PC-3 (cell line): ENCODE measurements around the gene NUAK2. TPM values are rescaled to one million over a fixed set of nuclear protein-coding genes. Genes with fewer than 3 reads are reported as not detected.

Experiments
- ATAC-seq: fragments of 200-7000 bp; cut with Tn5 transposase; 2 replicates; pipeline ENCODE4 v1.9.1; 2020; ENCODE audit warnings: mild to moderate bottlenecking, moderate library complexity
- BruUV-seq: library from RNA; stranded (reverse); fragments of 400-500 nt; replicated peaks from 2 replicates; lab custom pipeline; 2021; lab: Mats Ljungman, UMichigan
- CTCF ChIA-PET: fragments of 300-600 bp; sonication (Branson Sonifier 250); formaldehyde crosslinking; loops from one replicate; lab custom pipeline; 2022; ENCODE audit warnings: antibody characterized with exemption; lab: Charles Lee
- POLR2A ChIA-PET: fragments of 300-600 bp; sonication (Branson Sonifier 250); formaldehyde crosslinking; loops from one replicate; lab custom pipeline; 2022; ENCODE audit warnings: antibody characterized with exemption; ENCODE audit not compliant: unreplicated experiment; lab: Charles Lee
- DNase-seq: peaks from one replicate; pipeline ENCODE4 v3.0.0-alpha.2; 2015
- H2AFZ ChIP-seq: fragments of 300-600 bp; sonication (generic); 2 replicates; pipeline ENCODE4 v1.6.0; 2016; ENCODE audit warnings: antibody characterized with exemption, low read length
- H3F3A ChIP-seq: fragments of 300-600 bp; sonication (generic); one replicate; pipeline ENCODE4 v1.6.0; 2017; ENCODE audit warnings: antibody characterized with exemption, low read length, control low read depth, mild to moderate bottlenecking; ENCODE audit not compliant: unreplicated experiment
- H3K27ac ChIP-seq: fragments of 300-600 bp; sonication (generic); 2 replicates; pipeline ENCODE4 v1.5.1; 2016; ENCODE audit warnings: mild to moderate bottlenecking, low read length
- H3K27me3 ChIP-seq: fragments of 300-600 bp; sonication (generic); 2 replicates; pipeline ENCODE4 v1.6.1; 2016; ENCODE audit warnings: low read length, mixed read lengths
- H3K36me3 ChIP-seq: fragments of 300-600 bp; sonication (generic); 2 replicates; pipeline ENCODE4 v1.6.1; 2016; ENCODE audit warnings: low read depth, mixed run types, low read length, mixed read lengths
- H3K4me1 ChIP-seq: fragments of 300-600 bp; sonication (generic); 2 replicates; pipeline ENCODE4 v1.5.1; 2016; ENCODE audit warnings: low read length; ENCODE audit not compliant: insufficient read depth
- H3K4me2 ChIP-seq: fragments of 300-600 bp; sonication (generic); 2 replicates; pipeline ENCODE4 v1.6.0; 2016; ENCODE audit warnings: low read length
- H3K4me3 ChIP-seq: fragments of 300-600 bp; sonication (generic); 2 replicates; pipeline ENCODE4 v1.5.1; 2016; ENCODE audit warnings: mild to moderate bottlenecking, low read length, mixed read lengths
- H3K79me2 ChIP-seq: fragments of 300-600 bp; sonication (generic); 2 replicates; pipeline ENCODE4 v1.6.1; 2017; ENCODE audit warnings: low read length, mixed read lengths
- H3K9ac ChIP-seq: fragments of 300-600 bp; sonication (generic); 2 replicates; pipeline ENCODE4 v1.6.0; 2016; ENCODE audit warnings: mild to moderate bottlenecking, low read length
- H3K9me2 ChIP-seq: fragments of 300-600 bp; sonication (generic); replicated peaks from 2 replicates; pipeline ENCODE4 v1.6.1; 2016; ENCODE audit warnings: mixed run types, low read length, mixed read lengths
- H3K9me3 ChIP-seq: fragments of 300-600 bp; sonication (generic); 2 replicates; pipeline ENCODE4 v1.6.1; 2016; ENCODE audit warnings: low read length, mixed read lengths
- H4K20me1 ChIP-seq: fragments of 300-600 bp; sonication (generic); 2 replicates; pipeline ENCODE4 v1.6.1; 2016; ENCODE audit warnings: low read length, mixed read lengths
- CTCF ChIP-seq: fragments of 300-600 bp; sonication (generic); conservative IDR thresholded peaks from 2 replicates; pipeline ENCODE4 v1.5.1; 2017; ENCODE audit warnings: antibody characterized with exemption, low read depth, mild to moderate bottlenecking, low read length
- EZH2 ChIP-seq: fragments of 300-600 bp; sonication (generic); IDR thresholded peaks from one replicate; pipeline ENCODE4 v1.6.1; 2017; ENCODE audit warnings: antibody characterized with exemption, mild to moderate bottlenecking, low read length; ENCODE audit not compliant: unreplicated experiment
- EZH2phosphoT487 ChIP-seq: fragments of 300-600 bp; sonication (generic); IDR thresholded peaks from 2 replicates; pipeline ENCODE4 v1.6.1; 2018; ENCODE audit warnings: mild to moderate bottlenecking, antibody characterized with exemption, low read length, borderline replicate concordance
- intact Hi-C: fragments of 100-400 bp; cut with micrococcal nuclease; formaldehyde crosslinking; loops from 2 replicates; pipeline ENCODE4 v1.9.0; 2023
- total RNA-seq: library from RNA; depleted of rRNA; stranded (reverse); fragments of >200 nt; gene quantifications from 2 replicates; pipeline ENCODE4 v1.2.3, GENCODE V29; 2014

NUAK2 gene
- total RNA-seq, 1 experiment from 2014 or later, result 3.8 TPM

GRCh38 chr1:205350691-205351141, 29.2 kb upstream of the NUAK2 start:
- TF ChIP-seq CTCF, result no peak
- TF ChIP-seq EZH2phosphoT487, result no peak
- no peak for TF ChIP-seq EZH2
- ATAC-seq, result no peak
- Histone ChIP-seq H3K9ac (no peak overlapping the region), H3K4me2 (no peak overlapping the region), H3K4me3 (no peak overlapping the region), H3F3A (no peaks in the 10 kb centered on the region), H3K9me3 (no peaks in the 10 kb centered on the region), H3K9me2 (no peaks in the 10 kb centered on the region), H4K20me1 (no peaks in the 10 kb centered on the region), H3K27me3 (no peaks in the 10 kb centered on the region), H3K79me2 (no peaks in the 10 kb centered on the region), H3K27ac (no peak overlapping the region), H3K36me3 (no peaks in the 10 kb centered on the region), H2AFZ (no peak overlapping the region), H3K4me1 (peaks cover 18% of the 10 kb centered on the region)
- intact Hi-C loops, result no loop called here
- POLR2A ChIA-PET, result no interaction called here
- CTCF ChIA-PET, result no interaction called here
- no peak for DNase-seq
- BruUV-seq, result no TSS peak

- intact Hi-C loops, result no loop called here
- Histone ChIP-seq H3K4me1 (peaks cover 13% of the 10 kb centered on the region), H3K27me3 (no peaks in the 10 kb centered on the region), H3K36me3 (no peaks in the 10 kb centered on the region), H3K9me3 (no peaks in the 10 kb centered on the region), H3K9ac (no peak overlapping the region), H4K20me1 (no peaks in the 10 kb centered on the region), H3F3A (no peaks in the 10 kb centered on the region), H3K4me3 (no peak overlapping the region), H2AFZ (no peak overlapping the region), H3K9me2 (no peaks in the 10 kb centered on the region), H3K79me2 (no peaks in the 10 kb centered on the region), H3K27ac (no peak overlapping the region), H3K4me2 (no peak overlapping the region)
- TF ChIP-seq CTCF (no peak), EZH2phosphoT487 (no peak), EZH2 (no peak)
- POLR2A ChIA-PET, result no interaction called here
- CTCF ChIA-PET, result no interaction called here
- no TSS peak for BruUV-seq
- DNase-seq (no peak), ATAC-seq (no peak)
Observed at GRCh38 chr1:205350124-205350523, 28.6 kb upstream of the NUAK2 start.

GRCh38 chr1:205348554-205349487, 27.3 kb upstream of the NUAK2 start:
- Histone ChIP-seq H3K9ac (no peak overlapping the region), H3K79me2 (no peaks in the 10 kb centered on the region), H3K27ac (no peak overlapping the region), H4K20me1 (no peaks in the 10 kb centered on the region), H3F3A (no peaks in the 10 kb centered on the region), H3K9me2 (no peaks in the 10 kb centered on the region), H3K9me3 (no peaks in the 10 kb centered on the region), H3K27me3 (peaks cover 10% of the 10 kb centered on the region), H3K4me3 (no peak overlapping the region), H3K36me3 (no peaks in the 10 kb centered on the region), H3K4me1 (peaks cover 11% of the 10 kb centered on the region; the same call in 1 of the 2 replicates), H3K4me2 (no peak overlapping the region), H2AFZ (no peak overlapping the region)
- no TSS peak for BruUV-seq
- ChIA-PET POLR2A (no interaction called here), CTCF (interaction anchor here (0.6 to 1.1 kb wide), 3 partner anchors 14 to 159 kb away, joined by 4 to 5 read pairs (median 5); no protein-coding TSS in a partner anchor)
- intact Hi-C loops, result no loop called here
- ATAC-seq, result no peak
- no peak for DNase-seq
- TF ChIP-seq EZH2phosphoT487, result no peak
- TF ChIP-seq EZH2, result no peak
- no peak for TF ChIP-seq CTCF
